HuH-7.5 (cell line): ENCODE data around the gene UBTF.
A peak's percentile ranks its signal among the peaks of the same experiment; 100 is the strongest.
"Not testable (repeated sequence)": the region's sequence is repeated elsewhere in the genome, so short reads cannot be mapped to it uniquely, and the experiment has no call there.

Experiments
- DNase-seq: peaks from one replicate; pipeline ENCODE4 v3.0.0; 2011; ENCODE audit warnings: low spot score

UBTF gene

DNA sequence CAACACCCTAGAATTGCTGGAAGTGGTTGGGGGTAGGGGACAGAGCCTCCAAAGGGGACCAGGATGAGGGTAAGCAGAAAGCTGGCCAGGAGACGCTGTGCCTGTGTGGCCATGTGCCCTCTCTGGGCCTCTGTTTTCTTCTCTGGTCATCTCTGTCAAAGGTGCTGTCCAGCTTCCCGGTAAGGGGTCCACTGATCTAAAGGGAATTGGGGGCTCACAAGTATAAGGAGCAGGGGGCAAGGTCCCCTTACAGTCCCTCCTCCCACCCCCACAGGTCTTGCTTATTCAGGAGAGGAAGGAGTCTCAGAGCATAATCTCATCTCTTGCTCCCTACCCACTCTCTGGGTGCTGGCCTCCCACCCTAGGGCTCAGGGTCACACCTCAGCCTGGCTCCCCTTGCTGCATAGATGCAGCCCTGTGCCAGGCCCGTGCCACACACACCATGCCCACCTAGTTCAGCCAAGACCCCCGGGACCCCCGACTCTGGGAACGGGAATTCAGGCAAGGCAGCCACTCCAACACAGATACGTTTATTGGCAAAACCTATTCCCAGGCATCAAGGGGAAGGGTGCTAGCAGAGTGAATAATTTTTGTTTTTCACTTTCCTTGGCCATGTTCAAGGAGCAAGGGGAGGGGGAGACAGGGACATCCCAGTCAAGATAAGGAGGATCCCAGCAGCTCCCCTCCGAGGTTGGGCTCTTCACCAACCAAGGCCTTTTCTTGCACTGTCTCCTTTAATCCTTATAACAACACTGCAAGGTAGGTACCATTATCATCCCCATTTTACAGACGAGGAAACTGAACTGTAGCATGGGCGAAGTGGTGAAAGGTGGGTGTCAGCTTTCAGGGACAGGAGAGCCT, 28.6 kb upstream of the UBTF start:
- DNase-seq, result no peak

DNA sequence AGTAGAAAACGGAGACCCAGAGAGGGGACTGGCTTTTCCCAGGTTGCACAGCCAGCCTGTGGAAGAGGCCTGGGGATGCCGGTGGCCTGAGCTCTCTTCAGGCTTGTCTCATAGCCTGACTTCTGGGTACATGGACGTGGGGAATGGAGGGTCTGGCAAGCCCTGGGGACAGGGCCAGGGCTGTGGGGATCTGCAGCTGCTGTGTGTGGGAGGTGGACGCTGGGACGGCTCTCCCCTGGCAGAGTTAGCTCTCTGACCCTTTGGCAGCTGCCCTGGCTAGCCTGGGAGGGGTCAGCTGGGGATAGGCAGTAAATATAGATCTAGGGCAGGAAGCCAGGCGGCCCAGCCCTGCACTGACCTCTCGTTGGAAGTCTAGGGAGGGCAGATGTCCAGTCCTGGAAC, 28.0 kb upstream of the UBTF start:
- DNase-seq, result peak; percentile 61

DNA sequence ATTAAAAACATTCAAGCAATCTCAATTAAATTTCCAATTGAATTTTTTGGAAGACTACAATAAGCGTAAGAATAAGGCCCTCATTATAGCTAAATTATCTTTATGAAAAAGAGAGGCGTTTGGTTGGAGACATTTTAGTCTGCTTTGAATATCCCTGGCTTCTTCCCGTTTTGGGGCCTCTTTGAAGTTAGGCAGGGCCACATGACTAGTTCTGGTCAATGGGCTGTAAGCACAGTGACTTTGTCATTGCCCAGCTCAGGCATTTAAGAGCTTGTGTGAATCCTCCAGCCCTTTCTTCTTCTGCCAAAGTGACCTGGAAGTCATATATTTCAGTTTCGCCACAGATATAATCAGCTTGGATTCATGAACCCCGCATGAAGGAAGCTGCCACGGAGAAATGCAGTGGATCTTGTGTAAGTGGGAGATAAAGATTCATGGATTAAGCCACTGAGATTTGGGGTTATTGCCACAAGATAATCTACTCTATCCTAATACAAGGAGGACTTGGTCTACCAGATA, 21.7 kb upstream of the UBTF start:
- DNase-seq, result no peak

DNA sequence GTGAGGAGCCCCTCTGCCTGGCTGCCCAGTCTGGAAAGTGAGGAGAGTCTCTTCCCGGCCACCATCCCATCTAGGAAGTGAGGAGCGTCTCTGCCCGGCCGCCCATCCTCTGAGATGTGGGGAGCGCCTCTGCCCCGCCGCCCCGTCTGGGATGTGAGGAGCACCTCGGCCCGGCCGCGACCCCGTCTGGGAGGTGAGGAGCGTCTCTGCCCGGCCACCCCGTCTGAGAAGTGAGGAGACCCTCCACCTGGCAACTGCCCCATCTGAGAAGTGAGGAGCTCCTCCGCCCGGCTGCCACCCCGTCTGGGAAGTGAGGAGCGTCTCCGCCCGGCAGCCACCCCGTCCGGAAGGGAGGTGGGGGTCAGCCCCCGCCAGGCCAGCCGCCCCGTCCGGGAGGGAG, 18.4 kb upstream of the UBTF start:
- DNase-seq, result not testable (repeated sequence)

DNA sequence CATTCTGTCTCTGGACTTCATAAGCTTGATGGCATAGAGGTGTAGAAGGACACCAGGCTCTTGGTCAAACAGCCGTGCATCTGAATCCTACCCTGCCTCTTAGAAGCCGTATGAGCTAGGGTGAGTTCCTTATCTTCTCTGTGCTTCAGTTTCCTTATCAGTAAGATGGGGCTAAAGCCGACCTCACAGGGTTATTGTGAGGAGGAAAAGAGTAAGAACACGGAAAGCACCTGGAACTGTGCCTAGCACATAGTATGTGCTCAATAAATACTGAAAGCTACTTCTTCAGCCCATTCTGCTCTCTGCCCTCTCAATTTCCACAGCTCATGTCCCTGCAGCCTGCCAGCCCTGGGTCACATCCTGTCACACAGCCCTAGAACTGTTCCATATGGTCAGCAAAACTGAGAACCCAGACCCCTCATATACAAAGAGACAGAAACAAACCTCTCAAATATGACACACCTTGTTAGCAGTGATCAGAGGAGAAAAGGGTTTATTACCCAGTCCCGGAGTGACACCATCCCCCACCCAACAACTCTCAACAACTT, 17.0 kb upstream of the UBTF start:
- no peak for DNase-seq

DNA sequence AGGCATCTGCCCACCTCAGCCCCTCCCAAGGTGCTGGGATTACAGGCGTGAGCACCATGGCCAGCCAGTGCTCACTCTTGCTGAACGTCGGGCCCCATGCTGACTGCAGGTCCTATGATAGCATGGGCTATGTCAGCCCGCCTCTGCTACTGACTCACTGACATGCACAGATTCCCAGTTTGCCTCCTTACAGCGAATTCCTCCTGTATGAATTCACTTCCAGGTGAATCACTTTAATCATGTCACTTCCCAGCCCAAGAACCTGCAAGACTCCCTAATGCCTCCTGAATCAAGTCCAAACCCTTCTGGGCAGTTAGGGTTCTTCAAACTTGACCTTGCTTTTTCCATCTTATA, 16.1 kb upstream of the UBTF start:
- DNase-seq, result no peak

DNA sequence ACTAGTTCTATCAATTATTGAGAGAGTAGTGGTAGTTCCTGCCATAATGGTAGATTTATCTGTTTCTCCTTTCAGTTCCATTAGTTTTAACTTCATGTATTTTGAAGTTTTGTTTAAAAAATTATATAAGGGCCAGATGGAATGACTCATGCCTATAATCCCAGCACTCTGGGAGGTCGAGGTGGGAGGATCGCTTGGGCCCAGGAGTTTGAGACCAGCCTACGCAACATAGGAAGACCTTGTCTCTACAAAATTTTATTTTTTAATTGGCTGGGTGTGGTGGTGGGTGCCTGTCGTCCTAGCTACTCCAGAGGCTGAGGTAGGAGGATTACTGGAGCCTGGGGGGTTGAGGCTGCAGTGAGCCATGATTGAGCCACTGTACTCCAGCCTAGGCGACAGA, 14.1 kb upstream of the UBTF start:
- DNase-seq, result no peak

DNA sequence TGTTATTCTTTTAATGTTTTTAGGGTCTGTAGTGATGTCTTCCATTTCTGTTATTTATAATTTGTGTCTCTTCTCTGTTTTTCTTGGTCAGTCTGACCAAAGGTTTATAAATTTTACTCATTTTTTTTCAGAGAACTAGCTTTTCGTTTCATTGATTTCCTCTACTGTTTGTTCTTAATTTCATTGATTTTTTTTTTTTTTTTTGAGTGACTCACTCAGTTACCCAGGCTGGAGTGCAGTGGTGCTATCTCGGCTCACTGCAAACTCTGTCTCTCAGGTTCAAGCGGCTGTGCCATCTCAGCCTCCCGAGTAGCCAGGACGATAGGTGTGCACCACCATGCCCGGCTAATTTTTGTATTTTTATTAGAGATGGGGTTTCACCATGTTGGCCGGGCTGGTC, 12.6 kb upstream of the UBTF start:
- no peak for DNase-seq

DNA sequence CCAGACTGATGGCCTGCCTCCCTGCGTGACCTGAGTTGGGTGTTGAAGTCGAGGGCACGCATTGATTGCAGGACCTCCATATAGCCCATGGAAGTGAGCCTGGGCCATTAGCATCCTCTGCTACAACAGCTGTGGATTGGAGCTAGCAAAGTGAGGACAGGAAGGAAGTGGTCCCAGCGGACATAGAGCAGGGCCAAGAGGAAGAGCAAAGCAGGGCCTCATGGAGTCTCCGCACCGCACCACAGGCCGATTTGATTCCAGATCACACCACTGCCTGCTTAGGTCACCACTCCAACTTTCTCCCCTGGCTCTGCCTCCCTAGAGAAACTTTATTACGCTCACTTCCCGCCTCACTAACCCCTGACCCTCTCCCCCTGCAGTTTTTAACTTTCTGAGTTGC, 10.7 kb upstream of the UBTF start:
- DNase-seq, result no peak

DNA sequence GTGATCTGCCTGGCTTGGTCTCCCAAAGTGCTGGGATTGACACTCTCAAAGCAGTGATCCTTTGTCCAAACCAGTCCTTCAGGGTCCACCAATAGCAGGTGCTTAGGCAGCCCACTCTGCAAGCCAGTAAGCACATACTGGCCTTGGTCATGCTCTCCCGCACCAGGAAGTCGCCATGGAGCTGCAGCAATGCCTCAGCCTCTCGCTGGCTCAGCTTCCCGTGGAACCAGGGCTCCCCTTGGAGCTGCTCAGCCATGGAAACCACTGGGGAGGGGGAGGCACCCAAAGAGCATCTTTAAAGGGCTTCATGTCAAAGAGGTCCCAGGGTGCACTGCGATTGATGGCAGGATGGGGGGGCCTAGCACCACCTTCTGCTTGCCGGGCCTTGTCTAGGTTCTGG, 9.6 kb upstream of the UBTF start:
- DNase-seq, result no peak

DNA sequence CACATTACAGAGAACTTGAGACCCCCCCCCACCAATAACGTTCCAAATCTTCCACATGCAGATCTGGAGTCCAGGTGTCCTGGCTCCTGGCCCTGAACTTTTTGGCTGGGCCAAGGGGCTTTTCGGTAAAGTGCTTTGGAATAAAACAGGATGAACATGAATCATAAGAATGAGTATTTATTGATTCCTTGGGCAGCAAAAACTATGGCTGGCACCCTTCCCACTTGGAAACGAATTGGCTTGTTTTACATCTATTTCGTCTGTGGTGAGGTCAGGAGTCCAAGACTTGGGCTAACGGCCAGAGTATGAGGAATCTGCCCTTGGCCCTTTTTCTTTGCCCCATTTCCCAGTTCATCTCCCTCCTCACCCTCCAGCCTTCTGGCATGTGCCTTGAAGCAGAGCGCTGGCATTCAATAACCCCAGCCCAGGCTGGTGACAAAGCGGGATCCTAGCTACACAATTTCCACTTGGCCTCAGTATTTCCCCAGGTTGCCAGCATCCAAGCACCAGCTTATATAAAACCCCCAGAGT, 4.1 kb upstream of the UBTF start:
- no peak for DNase-seq

DNA sequence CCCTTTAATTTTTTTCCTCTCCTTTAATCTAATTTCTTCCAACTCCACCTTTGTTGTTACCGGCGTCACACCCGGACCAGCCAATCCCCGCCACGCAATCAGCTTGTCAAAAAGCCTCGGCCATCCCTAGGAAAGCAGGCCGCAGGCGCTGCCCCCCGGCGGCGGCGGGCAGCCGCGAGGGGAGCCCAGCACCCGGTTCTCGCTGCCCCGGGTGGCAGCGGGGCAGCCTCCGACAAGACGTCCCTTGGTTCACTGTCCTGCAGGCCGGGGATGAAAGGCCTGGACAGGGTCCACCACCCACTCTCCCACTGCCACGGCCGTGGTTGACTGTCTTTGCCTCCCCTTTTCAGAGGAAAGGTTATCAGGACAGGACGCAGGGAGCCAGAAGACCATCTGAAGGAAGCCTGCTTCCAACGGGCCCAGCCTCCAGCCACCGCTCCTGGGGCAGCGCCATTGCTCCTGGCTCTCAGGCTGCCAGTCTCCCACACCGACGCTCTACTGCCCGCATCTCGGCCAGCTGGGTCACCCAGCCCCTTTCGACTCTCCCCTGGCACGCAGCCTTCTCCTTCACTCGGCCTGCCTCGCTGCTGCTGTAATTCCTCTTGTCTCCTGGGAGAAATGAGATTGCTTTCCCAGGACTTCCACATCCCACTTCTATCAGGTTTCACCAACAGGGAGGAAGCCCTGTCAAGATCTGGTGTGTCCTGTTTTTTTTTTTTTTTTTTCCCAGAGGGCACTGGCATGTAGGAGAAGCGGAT, 2.8 kb upstream of the UBTF start:
- DNase-seq, result peak; percentile 87

DNA sequence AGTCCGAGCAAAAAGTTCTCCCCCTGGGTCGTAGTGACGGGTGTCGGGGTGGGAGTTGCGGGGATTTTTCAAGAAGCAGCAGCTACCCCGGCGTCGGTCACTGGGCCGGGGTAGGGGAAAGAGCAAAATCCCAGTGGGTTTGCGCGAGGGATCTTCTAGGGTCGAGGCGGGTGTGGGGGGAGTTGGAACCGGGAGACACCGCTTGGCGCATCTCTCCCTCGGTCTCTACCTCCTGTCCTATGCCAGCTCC, 2.3 kb upstream of the UBTF start:
- peak; percentile 49 for DNase-seq

DNA sequence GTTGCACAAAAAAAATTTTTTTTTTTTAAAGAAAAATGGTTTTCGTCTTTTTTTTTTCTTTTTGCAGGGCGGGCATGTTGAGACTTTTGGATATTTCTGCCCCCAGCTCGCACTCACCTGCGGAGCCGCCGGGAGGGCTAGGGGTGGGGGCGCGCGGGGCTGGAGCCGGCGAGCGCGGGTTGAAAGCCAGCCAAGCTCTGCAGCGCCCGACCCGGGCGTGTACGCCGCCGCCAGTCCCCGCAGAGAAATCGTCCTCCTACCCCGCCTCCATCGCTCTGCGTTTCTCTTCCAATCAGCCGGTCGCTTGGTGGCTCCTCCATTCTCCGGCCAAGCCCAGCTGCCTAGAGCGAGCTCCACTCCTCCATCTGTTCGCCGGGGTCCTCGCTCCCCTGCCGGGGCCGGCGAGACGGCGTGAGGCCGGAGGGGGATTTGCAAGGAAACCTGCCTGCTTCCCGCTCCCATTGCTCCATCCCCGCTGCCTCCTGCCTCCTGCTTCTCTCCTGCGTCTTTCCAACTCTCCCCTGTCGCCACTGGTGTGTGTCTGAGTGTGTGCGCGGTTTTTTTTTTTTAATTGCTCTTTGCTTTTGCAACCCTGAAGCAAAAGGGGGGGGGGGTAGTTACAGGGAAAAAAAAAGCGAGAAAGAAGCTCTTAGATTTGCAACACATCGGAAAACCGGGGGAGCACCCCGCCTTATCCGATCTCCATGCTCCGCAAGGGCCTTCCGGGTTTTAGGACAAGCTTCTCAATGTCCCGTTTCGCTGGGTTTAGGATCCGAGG, 1.8 kb upstream of the UBTF start:
- DNase-seq, result peak; percentile 75

DNA sequence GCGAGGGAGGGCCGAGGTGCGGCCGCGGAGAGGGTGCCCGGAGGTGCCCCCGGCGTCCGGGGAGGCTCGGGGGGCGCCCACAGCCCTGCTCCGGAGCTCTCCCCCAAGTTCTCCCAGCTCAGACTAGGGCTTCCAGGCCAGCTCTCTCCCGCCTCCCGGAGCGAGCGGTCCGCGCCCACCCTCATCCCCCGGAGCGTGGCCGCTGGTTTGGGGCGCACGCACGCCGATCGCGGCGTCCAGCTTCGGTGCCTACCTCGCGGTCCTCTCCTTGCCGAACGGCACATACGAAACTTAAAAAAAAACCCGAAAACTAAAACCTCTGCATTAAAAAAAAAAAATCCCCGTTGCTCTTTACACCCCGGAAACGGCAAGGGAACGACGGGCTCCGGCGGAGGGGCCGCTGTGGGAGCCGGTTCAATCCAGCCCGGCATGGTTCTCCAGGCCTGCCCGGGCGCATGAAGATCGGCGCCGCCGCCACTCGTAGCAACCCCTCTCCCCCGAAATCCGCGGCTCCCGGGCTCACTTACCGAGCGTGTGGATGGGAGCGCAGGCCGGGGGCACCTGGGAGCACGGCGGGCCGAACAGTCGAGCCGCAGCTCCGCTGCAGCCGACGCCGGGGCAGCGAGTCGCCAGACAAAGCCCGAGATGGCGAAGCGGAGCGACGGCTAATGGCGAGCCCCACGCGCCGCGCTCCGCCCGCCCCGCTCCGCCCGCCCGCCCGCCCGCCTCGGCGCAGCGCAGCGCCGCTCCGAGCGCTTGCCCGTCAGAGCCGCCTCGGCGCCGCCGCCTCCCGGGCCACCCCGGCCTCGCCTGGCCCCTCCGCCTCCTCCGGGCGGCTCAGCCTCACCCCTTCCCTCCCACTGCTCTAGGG, 973 bp upstream of the UBTF start:
- DNase-seq, result peak; percentile 48

DNA sequence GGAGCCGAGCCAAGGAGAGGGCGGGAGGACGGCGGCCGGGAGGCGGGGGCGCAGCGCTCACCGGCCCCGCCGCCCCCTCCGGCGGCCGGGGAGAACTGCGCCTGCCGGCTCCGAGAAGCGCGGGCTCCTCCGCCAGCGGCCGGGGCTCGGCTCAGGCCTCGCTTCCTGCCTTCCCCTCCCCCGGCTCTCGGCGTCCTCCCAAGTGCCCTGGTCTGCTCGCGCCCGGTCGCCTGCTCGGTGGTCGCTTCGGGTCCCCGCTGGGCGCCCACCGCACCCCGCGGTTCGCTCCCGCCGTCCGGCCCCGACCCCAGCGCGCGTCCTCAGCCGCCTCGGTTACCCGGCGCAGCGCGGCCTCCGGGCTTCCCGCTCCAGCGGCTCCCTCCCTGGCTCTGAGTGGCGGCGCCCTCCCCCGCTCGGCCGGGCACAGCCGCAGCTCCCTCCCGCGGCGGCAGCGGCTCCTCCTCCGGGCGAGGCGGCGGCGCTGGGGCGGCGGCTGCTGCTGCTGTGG, 313 bp downstream of the UBTF start:
- DNase-seq, result peak; percentile 60

DNA sequence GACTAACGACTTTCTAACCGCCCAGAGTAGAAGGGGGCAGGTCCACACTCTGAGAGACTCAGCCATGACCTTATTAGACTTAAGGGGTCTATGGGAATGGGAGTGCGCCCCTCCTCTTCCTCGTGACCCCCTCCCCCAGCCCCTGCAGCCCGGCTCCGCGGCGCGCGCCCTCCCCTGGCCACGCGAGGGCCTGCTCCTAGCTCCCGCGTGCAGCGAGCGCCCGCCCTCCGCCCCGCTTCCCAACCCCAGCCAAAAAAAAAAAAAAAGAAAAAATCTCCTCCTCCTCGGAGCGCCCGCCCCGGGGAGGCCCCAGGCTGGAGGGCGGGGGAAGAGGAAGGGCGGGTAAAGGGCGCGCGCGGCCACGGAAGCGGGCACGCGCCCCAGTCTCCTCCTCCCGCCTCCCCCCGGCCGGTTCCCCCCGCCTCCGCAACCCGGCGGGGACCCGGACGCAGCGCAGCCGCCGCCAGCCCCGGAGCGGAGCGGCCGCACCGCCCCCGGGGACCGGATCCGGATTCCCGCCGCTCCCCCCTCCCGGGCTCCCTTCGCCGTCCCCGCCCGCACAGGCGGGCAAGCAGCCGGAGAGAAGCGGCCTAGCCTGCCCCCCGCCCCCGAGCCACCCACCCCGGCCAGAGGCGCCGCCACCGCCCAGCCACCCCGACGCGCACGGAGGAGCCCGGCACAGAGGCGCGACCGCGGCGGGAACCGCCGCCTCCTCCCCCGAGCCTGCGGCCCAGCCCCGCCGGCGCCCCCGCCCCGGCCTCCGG, 949 bp downstream of the UBTF start:
- peak; percentile 85 for DNase-seq

DNA sequence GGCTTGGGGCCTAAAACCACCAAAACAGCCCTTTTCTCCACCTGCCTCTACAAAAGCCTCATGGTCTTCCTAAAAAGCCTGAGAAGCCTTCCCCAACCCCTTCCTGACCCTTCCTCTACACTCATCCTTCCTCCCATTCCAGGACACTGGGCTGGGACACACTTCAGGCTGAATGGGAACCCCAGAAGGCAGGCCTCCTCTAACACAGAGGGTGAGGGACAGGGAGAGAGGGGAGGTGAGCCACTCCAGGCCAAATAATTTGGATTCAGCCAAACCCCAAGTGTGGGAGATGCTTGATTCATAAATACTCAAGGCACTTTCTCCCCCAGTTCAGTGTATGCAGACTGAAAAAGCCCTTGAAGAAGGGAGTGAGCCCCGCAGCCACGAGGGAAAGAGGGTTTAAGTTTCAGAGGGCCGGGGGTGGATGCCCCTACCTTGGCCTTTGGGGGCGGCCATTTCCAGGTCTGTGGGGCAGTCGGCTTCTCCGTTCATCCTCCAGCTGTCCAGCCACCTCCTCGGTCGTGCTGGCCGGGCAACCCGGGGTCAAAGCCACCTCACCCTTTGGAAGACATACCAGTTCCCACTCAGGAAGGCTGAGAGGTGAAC, 1.6 kb downstream of the UBTF start:
- DNase-seq, result no peak

DNA sequence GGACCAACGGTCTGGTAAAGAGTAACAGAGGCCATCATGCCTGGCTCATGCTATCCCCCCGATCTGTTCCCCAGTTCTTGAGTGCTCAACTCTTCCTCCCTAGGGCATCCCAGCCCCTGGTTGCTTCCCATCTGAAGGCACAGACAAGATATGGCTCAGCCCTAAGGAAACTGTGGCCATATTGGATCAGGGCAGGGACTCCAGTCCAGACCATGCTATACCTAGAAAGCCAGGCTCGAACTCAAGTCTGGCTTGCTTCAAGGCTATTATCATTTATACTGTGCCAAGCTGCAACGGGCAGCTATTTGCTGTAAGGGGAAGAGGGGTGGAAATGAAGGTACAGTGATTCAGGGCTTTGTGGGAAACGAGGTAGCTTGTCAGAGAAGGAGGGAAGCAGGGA, 2.8 kb downstream of the UBTF start:
- no peak for DNase-seq

DNA sequence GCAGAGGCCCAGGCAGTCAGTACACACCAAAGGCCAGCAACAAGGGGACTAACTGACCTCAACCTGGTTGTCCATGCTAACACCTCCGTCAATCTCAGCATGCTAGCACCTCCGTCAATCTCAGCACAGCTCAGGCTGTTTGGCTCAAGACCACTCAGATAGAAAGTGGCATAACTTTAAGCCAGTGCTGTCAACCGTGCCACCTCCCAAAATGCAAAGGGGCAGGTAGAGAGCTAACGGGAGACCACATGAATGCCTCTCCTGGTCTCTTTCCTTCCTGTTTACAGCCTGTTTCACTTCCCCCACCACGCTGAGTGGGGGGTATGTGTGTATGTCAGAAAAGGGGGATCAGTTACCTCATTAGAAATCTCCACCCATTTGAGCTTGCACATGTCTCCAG, 3.3 kb downstream of the UBTF start:
- DNase-seq, result no peak
